Caki2 (cell line): ENCODE measurements around the gene RPUSD2. TPM values are rescaled to one million over a fixed set of nuclear protein-coding genes. Genes with fewer than 3 reads are reported as not detected.
A peak's percentile ranks its signal among the peaks of the same experiment; 100 is the strongest.

Source experiments
- DNase-seq: peaks from one replicate; pipeline ENCODE4 v3.0.0-alpha.2; 2015; ENCODE audit warnings: low read depth
- in situ Hi-C: cut with HindIII; loops from 2 replicates; pipeline ENCODE4 v1.10.0; 2016; ENCODE audit warnings: low sequenced_read_pairs, low pct_unique_long_range_greater_than_20kb, mixed read lengths
- total RNA-seq: library from RNA; depleted of rRNA; stranded (reverse); fragments of >200 nt; shearing (Covaris generic); gene quantifications from 2 replicates; pipeline ENCODE4 v1.2.3, GENCODE V29; 2014; ENCODE audit warnings: low replicate concordance; rRNA removed

RPUSD2 gene
- total RNA-seq: 16.1 and 20.3 TPM in 2 replicates

GRCh38 chr15:40569129-40569953 lies at the start of gene RPUSD2:
TSS of gene RPUSD2 (plus strand) at chr15:40569299. CDS start at chr15:40569338, 39 bp downstream.
- DNase-seq: peak; percentile 82
- in situ Hi-C loops: no loop called here

- in situ Hi-C loops: no loop called here
- DNase-seq: no peak
Measured at GRCh38 chr15:40523611-40524010, 45.5 kb upstream of the RPUSD2 start.

- in situ Hi-C loops: no loop called here
- DNase-seq: no peak
Measured at GRCh38 chr15:40525855-40526254, 43.2 kb upstream of the RPUSD2 start.

- in situ Hi-C loops: no loop called here
Measured at GRCh38 chr15:40528801-40529200, 40.3 kb upstream of the RPUSD2 start.

GRCh38 chr15:40533763-40534364 lies 35.2 kb upstream of the RPUSD2 start:
- no peak for DNase-seq
- in situ Hi-C loops: no loop called here

More at GRCh38 chr15:40528801-40529200, 40.3 kb upstream of the RPUSD2 start:
- DNase-seq: no peak

GRCh38 chr15:40534371-40534770 lies 34.7 kb upstream of the RPUSD2 start:
- in situ Hi-C loops: no loop called here
- DNase-seq: no peak

- DNase-seq: no peak
- in situ Hi-C loops: no loop called here
Measured at GRCh38 chr15:40536501-40536900, 32.6 kb upstream of the RPUSD2 start.

- DNase-seq: no peak
- in situ Hi-C loops: no loop called here
Measured at GRCh38 chr15:40538976-40539375, 30.1 kb upstream of the RPUSD2 start.

GRCh38 chr15:40543082-40543481 lies 26.0 kb upstream of the RPUSD2 start:
- DNase-seq: no peak
- in situ Hi-C loops: no loop called here

- no peak for DNase-seq
- in situ Hi-C loops: no loop called here
Measured at GRCh38 chr15:40543631-40544294, 25.3 kb upstream of the RPUSD2 start.

- in situ Hi-C loops: no loop called here
- no peak for DNase-seq
Measured at GRCh38 chr15:40545457-40545856, 23.6 kb upstream of the RPUSD2 start.

- DNase-seq: no peak
- in situ Hi-C loops: no loop called here
Measured at GRCh38 chr15:40548610-40549009, 20.5 kb upstream of the RPUSD2 start.

GRCh38 chr15:40549894-40550293 lies 19.2 kb upstream of the RPUSD2 start:
- DNase-seq: no peak
- in situ Hi-C loops: no loop called here

GRCh38 chr15:40550341-40551037 lies 18.6 kb upstream of the RPUSD2 start:
- DNase-seq: no peak
- in situ Hi-C loops: no loop called here

- no peak for DNase-seq
- in situ Hi-C loops: no loop called here
Measured at GRCh38 chr15:40554161-40554525, 15.0 kb upstream of the RPUSD2 start.

GRCh38 chr15:40555876-40556275 lies 13.2 kb upstream of the RPUSD2 start:
- in situ Hi-C loops: no loop called here
- no peak for DNase-seq

- DNase-seq: no peak
- in situ Hi-C loops: no loop called here
Measured at GRCh38 chr15:40558952-40559742, 10.0 kb upstream of the RPUSD2 start.

- no peak for DNase-seq
- in situ Hi-C loops: no loop called here
Measured at GRCh38 chr15:40562691-40563090, 6.4 kb upstream of the RPUSD2 start.
